GM13977 (cell line): ENCODE measurements around the gene ASB7.

ENCODE experiments used
- DNase-seq: peaks from one replicate; pipeline ENCODE4 v3.0.0; 2012; ENCODE audit warnings: low spot score
- in situ Hi-C: fragments of 300-500 bp; cut with MboI; formaldehyde crosslinking; loops from one replicate; pipeline ENCODE4 v1.12.0; 2022; ENCODE audit warnings: low sequenced_read_pairs, low pct_unique_long_range_greater_than_20kb, mixed read lengths, inconsistent platforms; ENCODE audit not compliant: unreplicated experiment
- TF ChIP-seq, protein P1 (sequence below): IDR thresholded peaks from 2 replicates; pipeline ENCODE4 v1.5.1; 2012; ENCODE audit warnings: mild to moderate bottlenecking, control low read depth; ENCODE audit not compliant: insufficient read depth; ENCODE audit errors: extremely low read depth, missing control alignments

Gene ASB7

DNA sequence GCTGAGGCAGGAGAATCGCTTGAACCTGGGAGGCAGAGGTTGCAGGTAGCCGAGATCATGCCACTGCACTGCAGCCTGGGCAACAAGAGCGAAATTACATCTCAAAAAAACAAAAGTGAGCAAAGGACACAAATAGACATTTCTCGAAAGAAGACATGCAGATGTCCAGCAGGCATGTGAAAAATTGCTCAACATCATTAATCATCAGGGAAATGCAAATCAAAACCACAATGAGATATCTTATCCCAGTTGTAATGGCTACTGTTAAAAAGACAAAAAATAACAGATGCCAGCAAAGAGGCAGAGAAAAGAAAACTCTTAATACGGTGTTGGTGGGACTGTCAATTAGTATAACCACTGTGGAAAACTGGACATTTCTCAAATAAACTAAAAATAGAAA is 20.9 kb downstream of the ASB7 start:
- DNase-seq: no peak
- TF ChIP-seq, protein P1, sequence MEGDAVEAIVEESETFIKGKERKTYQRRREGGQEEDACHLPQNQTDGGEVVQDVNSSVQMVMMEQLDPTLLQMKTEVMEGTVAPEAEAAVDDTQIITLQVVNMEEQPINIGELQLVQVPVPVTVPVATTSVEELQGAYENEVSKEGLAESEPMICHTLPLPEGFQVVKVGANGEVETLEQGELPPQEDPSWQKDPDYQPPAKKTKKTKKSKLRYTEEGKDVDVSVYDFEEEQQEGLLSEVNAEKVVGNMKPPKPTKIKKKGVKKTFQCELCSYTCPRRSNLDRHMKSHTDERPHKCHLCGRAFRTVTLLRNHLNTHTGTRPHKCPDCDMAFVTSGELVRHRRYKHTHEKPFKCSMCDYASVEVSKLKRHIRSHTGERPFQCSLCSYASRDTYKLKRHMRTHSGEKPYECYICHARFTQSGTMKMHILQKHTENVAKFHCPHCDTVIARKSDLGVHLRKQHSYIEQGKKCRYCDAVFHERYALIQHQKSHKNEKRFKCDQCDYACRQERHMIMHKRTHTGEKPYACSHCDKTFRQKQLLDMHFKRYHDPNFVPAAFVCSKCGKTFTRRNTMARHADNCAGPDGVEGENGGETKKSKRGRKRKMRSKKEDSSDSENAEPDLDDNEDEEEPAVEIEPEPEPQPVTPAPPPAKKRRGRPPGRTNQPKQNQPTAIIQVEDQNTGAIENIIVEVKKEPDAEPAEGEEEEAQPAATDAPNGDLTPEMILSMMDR: no peak
- in situ Hi-C loops: loop anchor here (25.0 kb wide), 2 partner anchors 639 to 1361 kb away; partner anchors contain the start of genes CHSY1 and LRRC28

DNA sequence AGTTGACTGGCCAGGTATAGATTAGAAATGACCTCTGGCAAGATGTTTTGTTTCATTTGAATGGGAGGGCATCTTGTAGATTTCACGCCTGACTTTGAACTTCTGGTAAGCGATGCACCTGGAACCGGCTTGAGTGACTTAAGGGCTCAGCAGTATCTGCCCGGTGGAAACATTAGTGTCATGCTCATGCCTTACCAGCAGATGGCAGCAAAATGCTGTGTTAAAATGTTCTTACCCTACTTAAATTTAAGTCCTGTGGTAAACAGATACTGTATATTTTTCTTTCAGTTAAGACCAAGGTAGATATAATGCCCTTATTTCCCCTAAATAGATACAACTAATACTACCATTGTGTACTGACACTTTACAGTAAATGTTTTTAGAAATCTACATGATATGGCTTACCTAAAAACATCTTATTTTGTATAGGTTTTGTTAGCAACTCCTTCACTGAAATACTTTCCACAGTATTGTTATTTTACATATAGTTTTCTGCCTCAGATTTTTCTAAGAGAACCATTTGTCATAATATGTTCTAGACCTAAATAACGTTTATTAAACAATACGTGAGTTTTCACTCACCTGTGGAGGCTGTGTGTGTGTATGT is 25.5 kb downstream of the ASB7 start:
- in situ Hi-C loops: loop anchor here (25.0 kb wide), 1 partner anchor 284 kb away; the partner anchor contains the start of gene LRRK1
- TF ChIP-seq, protein P1: peak; percentile 77
- peak; percentile 66 for DNase-seq

DNA sequence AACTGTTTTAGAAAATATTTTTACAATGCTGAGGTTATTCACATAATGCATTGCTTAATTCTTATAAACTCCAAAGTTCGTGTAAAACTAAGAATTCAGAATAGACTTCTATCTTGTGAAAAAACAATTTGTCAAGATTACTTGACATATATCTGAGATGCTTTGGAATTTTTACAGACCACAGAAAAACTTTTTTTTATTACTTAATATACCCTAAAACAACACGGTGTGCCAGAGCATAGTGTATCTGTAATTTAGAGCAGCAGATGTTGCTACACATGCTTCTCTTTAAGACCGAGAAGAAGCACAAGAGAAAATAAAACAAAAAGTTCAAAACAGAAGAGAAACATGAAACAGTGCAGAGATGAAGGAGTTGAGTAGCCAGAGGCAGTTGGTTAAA is 26.4 kb downstream of the ASB7 start:
- no peak for DNase-seq
- in situ Hi-C loops: loop anchor here (25.0 kb wide), 1 partner anchor 284 kb away; the partner anchor contains the start of gene LRRK1
- TF ChIP-seq, protein P1: no peak

DNA sequence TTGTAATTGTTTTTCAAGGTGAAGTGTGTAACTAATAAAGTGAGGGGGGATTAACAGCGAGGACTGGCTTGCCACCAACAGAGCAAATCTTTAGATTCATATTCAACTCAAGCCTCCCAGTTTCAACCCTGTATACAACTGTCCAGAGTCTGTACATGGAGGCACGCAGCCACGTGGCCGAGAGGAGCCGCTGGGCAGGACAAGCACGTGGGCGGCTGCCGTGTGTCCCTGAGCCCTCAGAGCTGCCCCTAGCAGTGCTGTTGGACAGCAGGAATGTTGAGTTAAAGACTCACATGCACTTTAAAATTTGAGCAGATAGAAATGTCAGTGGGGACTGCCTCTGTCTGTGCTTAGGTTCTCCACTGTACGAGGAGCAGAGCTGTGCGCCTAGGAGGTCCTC is 29.4 kb downstream of the ASB7 start:
- DNase-seq: no peak
- in situ Hi-C loops: loop anchor here (10.0 to 25.0 kb wide), 2 partner anchors 280 to 373 kb away; partner anchors contain the start of gene LRRK1
- TF ChIP-seq, protein P1: no peak

DNA sequence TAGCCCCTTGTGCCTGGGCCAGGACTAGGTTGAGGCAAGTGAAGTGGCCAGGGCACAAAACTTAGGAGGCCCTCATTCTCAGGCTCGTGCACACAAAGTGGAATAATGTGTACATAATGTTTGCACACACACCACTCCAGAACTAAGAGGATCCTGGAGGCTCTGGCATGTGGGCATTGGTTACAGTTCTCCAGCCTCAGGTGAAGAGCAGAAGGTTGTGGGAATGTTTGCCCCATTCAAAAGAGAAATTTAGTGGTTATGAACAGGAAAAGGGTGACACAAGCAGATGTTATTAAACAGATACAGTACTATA is 31.3 kb downstream of the ASB7 start:
- in situ Hi-C loops: loop anchor here (10.0 to 25.0 kb wide), 2 partner anchors 279 to 371 kb away; partner anchors contain the start of gene LRRK1
- TF ChIP-seq, protein P1: no peak
- no peak for DNase-seq

DNA sequence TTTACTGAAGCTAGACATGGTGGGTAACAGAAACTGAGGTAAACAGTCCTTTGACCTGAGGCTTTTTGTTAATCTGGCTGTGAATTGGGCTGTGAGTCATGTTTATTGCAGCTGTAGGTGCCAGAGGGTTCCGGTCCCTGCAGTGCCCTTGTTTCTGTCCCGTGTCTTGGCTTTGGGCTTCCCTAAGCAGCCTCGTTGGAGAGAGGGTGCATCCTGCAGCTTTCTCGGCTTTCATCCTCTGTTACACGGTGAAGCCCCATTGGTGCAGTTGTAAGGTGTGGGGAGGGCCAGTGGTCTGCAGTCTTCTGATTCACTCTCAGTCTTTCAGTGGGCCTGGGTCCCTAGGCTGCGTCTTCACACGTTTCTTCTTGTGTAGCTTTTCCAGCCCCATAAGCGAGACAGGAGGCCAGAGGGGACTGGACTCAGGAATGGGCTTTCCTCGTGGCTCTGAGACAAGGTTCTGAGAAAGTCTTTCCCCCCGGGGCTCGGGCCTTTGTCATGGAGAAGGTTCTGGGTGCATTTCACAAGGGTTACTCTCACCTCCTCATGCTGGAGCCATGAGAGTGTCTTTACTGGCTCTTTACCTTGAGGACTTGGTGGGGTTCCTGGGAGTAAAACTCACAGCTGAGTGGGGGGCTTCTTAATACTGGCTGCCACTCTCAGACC is 33.1 kb downstream of the ASB7 start:
- TF ChIP-seq, protein P1: no peak
- DNase-seq: no peak
- in situ Hi-C loops: loop anchor here (10.0 to 25.0 kb wide), 2 partner anchors 277 to 369 kb away; partner anchors contain the start of gene LRRK1
